IMR-90 (cell line): ENCODE results near the gene CACNA2D4. TPM values are rescaled to one million over a fixed set of nuclear protein-coding genes. Genes with fewer than 3 reads are reported as not detected.

Experiments used
- ATAC-seq: fragments of 200-7000 bp; cut with Tn5 transposase; 2 replicates; pipeline ENCODE4 v1.9.1; 2020; ENCODE audit warnings: low read depth, mild to moderate bottlenecking, moderate library complexity
- BruUV-seq: library from RNA; stranded (reverse); fragments of 400-500 nt; replicated peaks from 2 replicates; lab custom pipeline; 2021; lab: Mats Ljungman, UMichigan
- CTCF ChIA-PET: fragments of 300-600 bp; formaldehyde crosslinking; extraction: SDS; loops from one replicate; lab custom pipeline; 2021; ENCODE audit warnings: antibody characterized with exemption; lab: Yijun Ruan, JAX
- POLR2A ChIA-PET: fragments of 300-600 bp; sonication (Branson Sonifier 250); formaldehyde crosslinking; loops from one replicate; lab custom pipeline; 2022; ENCODE audit warnings: antibody characterized with exemption; ENCODE audit not compliant: unreplicated experiment; lab: Charles Lee
- DNase-seq: peaks from one replicate; pipeline ENCODE4 v3.0.0; 2013
- H2AFZ ChIP-seq: replicated peaks from 2 replicates; pipeline ENCODE3; 2013; ENCODE audit warnings: low read length, mild to moderate bottlenecking; ENCODE audit not compliant: poor library complexity
- H2AK5ac ChIP-seq: 2 replicates; pipeline ENCODE4 v1.6.1; 2013; ENCODE audit warnings: low read depth, low read length, inconsistent platforms
- H2AK9ac ChIP-seq: replicated peaks from 2 replicates; pipeline ENCODE3; 2013; ENCODE audit warnings: mild to moderate bottlenecking, low read depth, low read length, moderate library complexity; ENCODE audit not compliant: poor library complexity
- H2BK120ac ChIP-seq: 2 replicates; pipeline ENCODE4 v1.6.1; 2013; ENCODE audit warnings: low read depth, low read length, inconsistent platforms
- H2BK15ac ChIP-seq: 3 replicates; pipeline ENCODE4 v1.6.1; 2013; ENCODE audit warnings: low read depth, low read length, inconsistent platforms
- H2BK20ac ChIP-seq: 2 replicates; pipeline ENCODE4 v1.6.1; 2013; ENCODE audit warnings: low read depth, mild to moderate bottlenecking, inconsistent platforms, low read length, moderate library complexity
- H2BK5ac ChIP-seq: 2 replicates; pipeline ENCODE4 v1.6.1; 2013; ENCODE audit warnings: mild to moderate bottlenecking, low read depth, low read length, inconsistent platforms; ENCODE audit not compliant: poor library complexity, severe bottlenecking
- H3K14ac ChIP-seq: replicated peaks from 2 replicates; pipeline ENCODE4 v1.6.1; 2013; ENCODE audit warnings: low read depth, low read length, inconsistent platforms
- H3K18ac ChIP-seq: 2 replicates; pipeline ENCODE4 v1.6.1; 2013; ENCODE audit warnings: low read depth, low read length, control low read depth
- H3K23ac ChIP-seq: 2 replicates; pipeline ENCODE4 v1.6.1; 2013; ENCODE audit warnings: low read depth, low read length, inconsistent platforms
- H3K27ac ChIP-seq: 2 replicates; pipeline ENCODE4 v1.5.1; 2013; ENCODE audit warnings: mild to moderate bottlenecking, control low read depth, low read length; ENCODE audit not compliant: insufficient read depth
- H3K27me3 ChIP-seq: 2 replicates; pipeline ENCODE4 v1.6.1; 2013; ENCODE audit warnings: low read length; ENCODE audit not compliant: control insufficient read depth, insufficient read depth
- H3K36me3 ChIP-seq: 2 replicates; pipeline ENCODE4 v1.6.1; 2013; ENCODE audit warnings: low read length, mixed read lengths; ENCODE audit not compliant: control insufficient read depth, insufficient read depth
- H3K4ac ChIP-seq: 2 replicates; pipeline ENCODE4 v1.6.1; 2013; ENCODE audit warnings: low read depth, low read length, inconsistent platforms
- H3K4me1 ChIP-seq: 2 replicates; pipeline ENCODE4 v1.6.1; 2013; ENCODE audit warnings: low read length, mixed read lengths; ENCODE audit not compliant: control insufficient read depth, insufficient read depth
- H3K4me2 ChIP-seq: 2 replicates; pipeline ENCODE4 v1.6.1; 2013; ENCODE audit warnings: low read depth, mild to moderate bottlenecking, control low read depth, low read length, moderate library complexity
- H3K4me3 ChIP-seq: 2 replicates; pipeline ENCODE4 v1.5.1; 2013; ENCODE audit warnings: low read depth, mild to moderate bottlenecking, control low read depth, low read length, moderate library complexity; ENCODE audit not compliant: insufficient read depth
- H3K56ac ChIP-seq: 2 replicates; pipeline ENCODE4 v1.6.1; 2013; ENCODE audit warnings: low read length, inconsistent platforms; ENCODE audit not compliant: insufficient read depth; ENCODE audit errors: extremely low read depth
- H3K79me1 ChIP-seq, 2 experiments: 2 replicates each; pipeline ENCODE4 v1.6.1; 2013; ENCODE audit warnings: low read length in 2 of 2, inconsistent platforms in 1 of 2, low read depth in 1 of 2
- H3K9ac ChIP-seq: 2 replicates; pipeline ENCODE4 v1.6.1; 2013; ENCODE audit warnings: low read depth, low read length, control low read depth
- H3K9me1 ChIP-seq: 2 replicates; pipeline ENCODE4 v1.6.1; 2013; ENCODE audit warnings: low read length, inconsistent platforms; ENCODE audit not compliant: insufficient read depth
- H3K9me3 ChIP-seq: 2 replicates; pipeline ENCODE4 v1.6.1; 2013; ENCODE audit warnings: low read length; ENCODE audit not compliant: control insufficient read depth, insufficient read depth
- H4K20me1 ChIP-seq: 2 replicates; pipeline ENCODE4 v1.6.1; 2013; ENCODE audit warnings: low read length, inconsistent platforms; ENCODE audit not compliant: insufficient read depth
- H4K5ac ChIP-seq: 2 replicates; pipeline ENCODE4 v1.6.1; 2013; ENCODE audit warnings: mild to moderate bottlenecking, low read depth, low read length, control low read depth
- H4K8ac ChIP-seq, 2 experiments: 2 replicates each; pipeline ENCODE4 v1.6.1; 2013; ENCODE audit warnings: low read depth in 2 of 2, low read length in 2 of 2, control low read depth in 1 of 2, inconsistent platforms in 1 of 2
- H4K91ac ChIP-seq: 2 replicates; pipeline ENCODE4 v1.6.1; 2013; ENCODE audit warnings: low read depth, low read length, inconsistent platforms; ENCODE audit not compliant: insufficient read depth
- BHLHE40 ChIP-seq: fragments of 150-350 bp; IDR thresholded peaks from 2 replicates; pipeline ENCODE4 v1.6.1; 2016; ENCODE audit warnings: mild to moderate bottlenecking, low read depth, low read length
- CEBPB ChIP-seq: IDR thresholded peaks from 2 replicates; pipeline ENCODE4 v1.6.1; 2012; ENCODE audit warnings: low read depth, low read length, improper control_type of control experiment
- CHD1 ChIP-seq: IDR thresholded peaks from 2 replicates; pipeline ENCODE4 v1.6.1; 2012; ENCODE audit warnings: low read depth, low read length, improper control_type of control experiment
- FOS ChIP-seq: fragments of 150-350 bp; IDR thresholded peaks from 2 replicates; pipeline ENCODE4 v1.6.1; 2016; ENCODE audit warnings: low read depth, low read length
- MAFK ChIP-seq: IDR thresholded peaks from 2 replicates; pipeline ENCODE4 v1.6.1; 2012; ENCODE audit warnings: low read depth, low read length, improper control_type of control experiment
- MXI1 ChIP-seq: IDR thresholded peaks from 2 replicates; pipeline ENCODE4 v1.6.1; 2012; ENCODE audit warnings: low read depth, mild to moderate bottlenecking, low read length, moderate library complexity, borderline replicate concordance
- NFE2L2 ChIP-seq: fragments of 150-350 bp; IDR thresholded peaks from 2 replicates; pipeline ENCODE4 v1.6.1; 2016; ENCODE audit warnings: low read depth, mild to moderate bottlenecking, low read length
- POLR2A ChIP-seq: IDR thresholded peaks from 2 replicates; pipeline ENCODE4 v1.6.1; 2012; ENCODE audit warnings: mild to moderate bottlenecking, low read depth, low read length
- RAD21 ChIP-seq: IDR thresholded peaks from 2 replicates; pipeline ENCODE4 v1.6.1; 2012; ENCODE audit warnings: low read length, improper control_type of control experiment
- RCOR1 ChIP-seq: IDR thresholded peaks from 2 replicates; pipeline ENCODE4 v1.6.1; 2012; ENCODE audit warnings: mild to moderate bottlenecking, low read length, improper control_type of control experiment; ENCODE audit not compliant: insufficient replicate concordance
- RFX5 ChIP-seq: IDR thresholded peaks from 2 replicates; pipeline ENCODE4 v1.8.0; 2012; ENCODE audit warnings: low read depth, mild to moderate bottlenecking, low read length, moderate library complexity
- SMC3 ChIP-seq: fragments of 150-350 bp; IDR thresholded peaks from 2 replicates; pipeline ENCODE4 v1.6.1; 2016; ENCODE audit warnings: low read depth, mild to moderate bottlenecking, antibody characterized with exemption, low read length, moderate library complexity
- WGBS, 2 experiments: methylation state at CpG; one replicate each; pipeline versions ENCODE4 v1.1.5 to v1.1.7; 2013; ENCODE audit warnings: missing lambda C conversion rate in 2 of 2; ENCODE audit not compliant: insufficient read length in 1 of 2; ENCODE audit errors: extremely low coverage in 2 of 2; 5-methylcytosine and 5-hydroxymethylcytosine counted together
- dilution Hi-C: fragments of 300-500 bp; cut with HindIII; formaldehyde crosslinking; loops from one replicate; pipeline ENCODE4 v1.14.3; 2018; ENCODE audit warnings: low sequenced_read_pairs; ENCODE audit not compliant: unreplicated experiment
- in situ Hi-C: fragments of 300-500 bp; cut with MboI; formaldehyde crosslinking; loops from 3 replicates; pipeline ENCODE4 v1.14.3; 2019; ENCODE audit warnings: low sequenced_read_pairs, inconsistent platforms, mixed read lengths
- intact Hi-C: fragments of 100-400 bp; cut with micrococcal nuclease; formaldehyde crosslinking; loops from 2 replicates; pipeline ENCODE4 v1.10.0; 2022
- polyA plus RNA-seq, 3 experiments: library from polyadenylated mRNA; depleted of rRNA; stranded (reverse); fragments of >200 nt; gene quantifications; 2 replicates each; pipeline ENCODE4 v1.2.3, GENCODE V29; 2012; ENCODE audit warnings: low replicate concordance in 1 of 3
- total RNA-seq: library from RNA; depleted of rRNA; stranded (reverse); fragments of >200 nt; gene quantifications from 2 replicates; pipeline ENCODE4 v1.2.3, GENCODE V29; 2012
- TF ChIP-seq, protein P1 (sequence below): conservative IDR thresholded peaks from 2 replicates; pipeline ENCODE4 v1.5.1; 2012; ENCODE audit warnings: mild to moderate bottlenecking, low read depth, low read length, improper control_type of control experiment
- TF ChIP-seq, protein P2 (sequence below): fragments of 150-350 bp; IDR thresholded peaks from 2 replicates; pipeline ENCODE4 v1.6.1; 2017; ENCODE audit warnings: mild to moderate bottlenecking, antibody characterized with exemption, low read length, low read depth

Gene CACNA2D4
- total and polyA plus RNA-seq, 2 of the 4 experiments (the other 2 are of a cell fraction) = 0.18 to 0.22 TPM

GRCh38 chr12:1877169-1877878, 41.1 kb downstream of the CACNA2D4 start:
- Histone ChIP-seq H2BK15ac (no peak overlapping the region), H4K91ac (no peak overlapping the region), H3K23ac (no peak overlapping the region), H3K9ac (no peak overlapping the region), H3K14ac (no peak overlapping the region), H3K4me1 (no peaks in the 10 kb centered on the region), H3K18ac (no peak overlapping the region), H2AK9ac (no peak overlapping the region), H4K5ac (no peak overlapping the region), H3K4me3 (no peak overlapping the region), H2AFZ (no peak overlapping the region), H3K27me3 (peaks cover 72% of the 10 kb centered on the region), H3K9me3 (no peaks in the 10 kb centered on the region; the same call in 1 of the 2 replicates), H2BK5ac (no peak overlapping the region), H3K36me3 (no peaks in the 10 kb centered on the region), H3K4me2 (no peak overlapping the region), H2BK120ac (no peak overlapping the region), H4K20me1 (no peaks in the 10 kb centered on the region), H3K4ac (no peak overlapping the region), H4K8ac (no peak overlapping the region), H3K79me1 (no peaks in the 10 kb centered on the region), H2AK5ac (no peak overlapping the region), H2BK20ac (no peak overlapping the region), H3K9me1 (0 out of 2 replicates have a peak, but pooled peaks cover 3% of the 10 kb centered on the region), H3K56ac (no peak overlapping the region), H3K27ac (no peak overlapping the region)
- ATAC-seq (no peak), DNase-seq (no peak)
- POLR2A ChIA-PET = no interaction called here
- TF ChIP-seq RFX5 = no peak
- no peak for TF ChIP-seq MXI1
- no peak for TF ChIP-seq RCOR1
- TF ChIP-seq POLR2A = no peak
- TF ChIP-seq BHLHE40 = no peak
- TF ChIP-seq, protein P1, sequence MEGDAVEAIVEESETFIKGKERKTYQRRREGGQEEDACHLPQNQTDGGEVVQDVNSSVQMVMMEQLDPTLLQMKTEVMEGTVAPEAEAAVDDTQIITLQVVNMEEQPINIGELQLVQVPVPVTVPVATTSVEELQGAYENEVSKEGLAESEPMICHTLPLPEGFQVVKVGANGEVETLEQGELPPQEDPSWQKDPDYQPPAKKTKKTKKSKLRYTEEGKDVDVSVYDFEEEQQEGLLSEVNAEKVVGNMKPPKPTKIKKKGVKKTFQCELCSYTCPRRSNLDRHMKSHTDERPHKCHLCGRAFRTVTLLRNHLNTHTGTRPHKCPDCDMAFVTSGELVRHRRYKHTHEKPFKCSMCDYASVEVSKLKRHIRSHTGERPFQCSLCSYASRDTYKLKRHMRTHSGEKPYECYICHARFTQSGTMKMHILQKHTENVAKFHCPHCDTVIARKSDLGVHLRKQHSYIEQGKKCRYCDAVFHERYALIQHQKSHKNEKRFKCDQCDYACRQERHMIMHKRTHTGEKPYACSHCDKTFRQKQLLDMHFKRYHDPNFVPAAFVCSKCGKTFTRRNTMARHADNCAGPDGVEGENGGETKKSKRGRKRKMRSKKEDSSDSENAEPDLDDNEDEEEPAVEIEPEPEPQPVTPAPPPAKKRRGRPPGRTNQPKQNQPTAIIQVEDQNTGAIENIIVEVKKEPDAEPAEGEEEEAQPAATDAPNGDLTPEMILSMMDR = no peak
- no peak for TF ChIP-seq RAD21
- no peak for TF ChIP-seq SMC3
- TF ChIP-seq CEBPB = no peak
- no peak for TF ChIP-seq NFE2L2
- TF ChIP-seq, protein P2, sequence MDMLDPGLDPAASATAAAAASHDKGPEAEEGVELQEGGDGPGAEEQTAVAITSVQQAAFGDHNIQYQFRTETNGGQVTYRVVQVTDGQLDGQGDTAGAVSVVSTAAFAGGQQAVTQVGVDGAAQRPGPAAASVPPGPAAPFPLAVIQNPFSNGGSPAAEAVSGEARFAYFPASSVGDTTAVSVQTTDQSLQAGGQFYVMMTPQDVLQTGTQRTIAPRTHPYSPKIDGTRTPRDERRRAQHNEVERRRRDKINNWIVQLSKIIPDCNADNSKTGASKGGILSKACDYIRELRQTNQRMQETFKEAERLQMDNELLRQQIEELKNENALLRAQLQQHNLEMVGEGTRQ = no peak
- no peak for TF ChIP-seq FOS
- TF ChIP-seq MAFK = no peak
- no peak for TF ChIP-seq CHD1
- CTCF ChIA-PET = no interaction called here
- WGBS, 2 experiments = 90% methylated on average over 4 of the region's 8 CpGs; no CpG with 5 or more reads in 1 of the 2 experiments
- intact Hi-C loops (no loop called here), in situ Hi-C loops (no loop called here), dilution Hi-C loops (no loop called here)
- no TSS peak for BruUV-seq
